Choroid plexus epithelial cell (primary cell): ENCODE data around the gene USH2A.
A peak's percentile ranks its signal among the peaks of the same experiment; 100 is the strongest.

Experiments
- DNase-seq: peaks from one replicate; pipeline ENCODE4 v3.0.0-alpha.2; 2010; ENCODE audit warnings: low read depth
- H3K4me3 ChIP-seq: 2 replicates; pipeline ENCODE4 v1.5.1; 2011; ENCODE audit warnings: low read depth, mild to moderate bottlenecking, control low read depth, low read length, moderate library complexity
- CTCF ChIP-seq: conservative IDR thresholded peaks from 2 replicates; pipeline ENCODE4 v1.5.1; 2011; ENCODE audit warnings: low read depth, mild to moderate bottlenecking, control low read depth, inconsistent platforms, low read length, moderate library complexity

USH2A gene

GRCh38 chr1:216124192-216124781 is 299.0 kb downstream of the USH2A start:
- DNase-seq = no peak
- TF ChIP-seq CTCF = no peak
- H3K4me3 ChIP-seq = no peak overlapping the region

- no peak overlapping the region for H3K4me3 ChIP-seq
- no peak for TF ChIP-seq CTCF
- no peak for DNase-seq
Measured at GRCh38 chr1:216123446-216124191, 299.6 kb downstream of the USH2A start.

GRCh38 chr1:216119600-216119999 is 303.6 kb downstream of the USH2A start:
- TF ChIP-seq CTCF = peak; percentile 70
- no peak overlapping the region for H3K4me3 ChIP-seq
- DNase-seq = peak; percentile 61

DNA sequence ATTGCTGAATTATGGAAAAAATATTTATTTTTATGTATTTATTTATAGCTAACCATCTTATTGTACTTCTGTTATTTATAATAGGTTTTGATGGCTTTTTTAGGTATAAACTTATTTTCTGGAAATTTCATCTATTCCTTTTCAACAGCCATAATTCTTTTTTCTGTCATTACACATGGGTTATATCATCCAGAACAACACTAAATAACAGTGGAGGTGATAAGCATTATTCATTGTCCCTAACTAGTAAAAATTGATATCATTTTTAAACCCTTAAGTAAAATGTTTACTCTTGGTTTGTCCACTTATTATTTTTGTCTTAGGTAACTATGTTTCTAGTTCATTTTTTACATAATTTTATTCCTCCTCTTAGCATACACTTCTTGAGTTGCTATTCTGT is 309.1 kb downstream of the USH2A start:
- no peak for DNase-seq
- H3K4me3 ChIP-seq = no peak overlapping the region
- no peak for TF ChIP-seq CTCF

- no peak overlapping the region for H3K4me3 ChIP-seq
- DNase-seq = no peak
- TF ChIP-seq CTCF = no peak
Measured at GRCh38 chr1:216113181-216113580, 310.1 kb downstream of the USH2A start.

GRCh38 chr1:216111842-216112241 is 311.4 kb downstream of the USH2A start:
- peak; percentile 7 for DNase-seq
- no peak overlapping the region for H3K4me3 ChIP-seq
- TF ChIP-seq CTCF = peak; percentile 36

DNA sequence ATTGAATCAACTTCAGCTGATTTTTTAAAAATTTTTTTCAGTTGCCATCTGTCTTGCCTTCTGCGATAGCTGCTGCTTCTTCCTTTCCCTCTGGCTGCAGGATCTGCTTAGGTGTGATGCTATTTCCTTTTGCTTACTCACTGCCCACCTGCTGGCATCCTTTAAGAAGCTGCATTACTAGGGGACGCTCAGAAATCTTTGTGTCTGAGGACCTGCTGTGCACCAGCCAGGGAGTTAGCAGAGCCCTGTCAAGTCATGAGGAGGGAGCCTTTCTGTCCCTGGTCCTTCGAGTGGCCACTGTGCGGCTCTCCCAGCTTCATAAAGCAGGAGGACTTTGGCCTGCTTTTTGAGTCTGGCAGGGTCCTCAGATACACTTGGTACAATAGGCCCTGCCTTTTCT is 327.8 kb downstream of the USH2A start:
- H3K4me3 ChIP-seq = no peak overlapping the region
- no peak for DNase-seq
- TF ChIP-seq CTCF = no peak
